Mesodermal cell (in vitro differentiated cells): ENCODE results near the gene BRDT.
A peak's percentile ranks its signal among the peaks of the same experiment; 100 is the strongest.
"Not testable (repeated sequence)": the region's sequence is repeated elsewhere in the genome, so short reads cannot be mapped to it uniquely, and the experiment has no call there.

Experiments used
- H3K27ac ChIP-seq: 2 replicates; pipeline ENCODE4 v1.7.0; 2013; ENCODE audit warnings: mild to moderate bottlenecking, low read depth, low read length, moderate library complexity; ENCODE audit not compliant: severe bottlenecking
- H3K36me3 ChIP-seq: 2 replicates; pipeline ENCODE4 v1.7.1; 2013; ENCODE audit warnings: mild to moderate bottlenecking, low read length, moderate library complexity; ENCODE audit not compliant: control insufficient read depth, insufficient read depth
- H3K4me1 ChIP-seq: one replicate; pipeline ENCODE4 v1.7.1; 2013; ENCODE audit warnings: mild to moderate bottlenecking, low read length; ENCODE audit not compliant: insufficient read depth, control insufficient read depth, poor library complexity, severe bottlenecking
- H3K4me3 ChIP-seq: 2 replicates; pipeline ENCODE4 v1.7.0; 2013; ENCODE audit warnings: low read length, control low read depth, mild to moderate bottlenecking; ENCODE audit not compliant: insufficient read depth, poor library complexity, severe bottlenecking; ENCODE audit errors: extremely low read depth
- H3K9me3 ChIP-seq: 2 replicates; pipeline ENCODE4 v1.7.1; 2013; ENCODE audit warnings: mild to moderate bottlenecking, low read length, moderate library complexity; ENCODE audit not compliant: control insufficient read depth
- WGBS, 2 experiments: methylation state at CpG; one replicate each; pipeline ENCODE4 v1.1.5; 2013; ENCODE audit warnings: missing lambda C conversion rate in 2 of 2; ENCODE audit not compliant: insufficient coverage in 2 of 2; 5-methylcytosine and 5-hydroxymethylcytosine counted together

Gene BRDT

GRCh38 chr1:91981996-91982609 lies 32.9 kb downstream of the BRDT start:
- Histone ChIP-seq H3K4me3 (no peak overlapping the region), H3K4me1 (no peaks in the 10 kb centered on the region), H3K9me3 (no peaks in the 10 kb centered on the region), H3K27ac (no peak overlapping the region), H3K36me3 (no peaks in the 10 kb centered on the region)
- WGBS, 2 experiments: no CpG with 5 or more reads among the region's 1 CpG

- Histone ChIP-seq H3K36me3 (no peaks in the 10 kb centered on the region), H3K4me1 (no peaks in the 10 kb centered on the region), H3K27ac (no peak overlapping the region), H3K9me3 (no peaks in the 10 kb centered on the region), H3K4me3 (no peak overlapping the region)
- no CpG with 5 or more reads among the region's 1 CpG for WGBS, 2 experiments
Measured at GRCh38 chr1:91993256-91993655, 44.1 kb downstream of the BRDT start.

- Histone ChIP-seq H3K9me3 (no peaks in the 10 kb centered on the region), H3K4me1 (no peaks in the 10 kb centered on the region), H3K27ac (no peak overlapping the region), H3K4me3 (no peak overlapping the region), H3K36me3 (no peaks in the 10 kb centered on the region)
- WGBS, 2 experiments: no CpG with 5 or more reads among the region's 1 CpG
Measured at GRCh38 chr1:91997607-91998195, 48.5 kb downstream of the BRDT start.

- no peaks in the 10 kb centered on the region for H3K4me1 ChIP-seq
- no peak overlapping the region for H3K27ac ChIP-seq
- no peaks in the 10 kb centered on the region for H3K9me3 ChIP-seq
- no peaks in the 10 kb centered on the region for H3K36me3 ChIP-seq
- no peak overlapping the region for H3K4me3 ChIP-seq
Measured at GRCh38 chr1:92004129-92004528, 54.9 kb downstream of the BRDT start.

GRCh38 chr1:92013923-92014322 lies 64.7 kb downstream of the BRDT start:
- Histone ChIP-seq H3K4me1 (no peaks in the 10 kb centered on the region), H3K9me3 (no peaks in the 10 kb centered on the region), H3K36me3 (no peaks in the 10 kb centered on the region), H3K27ac (no peak overlapping the region), H3K4me3 (no peak overlapping the region)

- no peaks in the 10 kb centered on the region for H3K4me1 ChIP-seq
- H3K36me3 ChIP-seq: no peaks in the 10 kb centered on the region
- no peaks in the 10 kb centered on the region for H3K9me3 ChIP-seq
- 89 to 91% methylated on average over 3 to 4 of the region's 5 CpGs for WGBS, 2 experiments
- H3K4me3 ChIP-seq: no peak overlapping the region
- H3K27ac ChIP-seq: no peak overlapping the region
Measured at GRCh38 chr1:92016720-92017316, 67.6 kb downstream of the BRDT start.

- no peaks in the 10 kb centered on the region for H3K36me3 ChIP-seq
- no peaks in the 10 kb centered on the region for H3K9me3 ChIP-seq
- no peak overlapping the region for H3K27ac ChIP-seq
- WGBS, 2 experiments: no CpG with 5 or more reads among the region's 2 CpGs
- no peak overlapping the region for H3K4me3 ChIP-seq
- no peaks in the 10 kb centered on the region for H3K4me1 ChIP-seq
Measured at GRCh38 chr1:92017656-92018055, 68.5 kb downstream of the BRDT start.

GRCh38 chr1:92026042-92026441 lies 76.8 kb downstream of the BRDT start:
- not testable (repeated sequence) for H3K4me3 ChIP-seq, H3K27ac ChIP-seq, H3K9me3 ChIP-seq, H3K4me1 ChIP-seq, H3K36me3 ChIP-seq
- 92 to 94% methylated on average over 12 to 18 of the region's 29 CpGs for WGBS, 2 experiments

- Histone ChIP-seq H3K4me3 (no peak overlapping the region), H3K27ac (no peak overlapping the region), H3K36me3 (no peaks in the 10 kb centered on the region), H3K9me3 (no peaks in the 10 kb centered on the region), H3K4me1 (peaks cover 12% of the 10 kb centered on the region)
- 94 to 95% methylated on average over 7 to 9 of the region's 9 CpGs for WGBS, 2 experiments
Measured at GRCh38 chr1:92026806-92027205, 77.6 kb downstream of the BRDT start.

GRCh38 chr1:92029241-92029922 lies 80.2 kb downstream of the BRDT start:
- H3K27ac ChIP-seq: no peak overlapping the region
- no peaks in the 10 kb centered on the region for H3K36me3 ChIP-seq
- WGBS, 2 experiments: 39 to 58% methylated on average over 21 to 30 of the region's 31 CpGs
- H3K9me3 ChIP-seq: no peaks in the 10 kb centered on the region
- peak overlapping the region; percentile 62 for H3K4me3 ChIP-seq
- peaks cover 12% of the 10 kb centered on the region for H3K4me1 ChIP-seq

GRCh38 chr1:92030656-92031107 lies 81.5 kb downstream of the BRDT start:
- WGBS, 2 experiments: 36 to 43% methylated on average over 2 to 3 of the region's 4 CpGs
- peak overlapping the region; percentile 62 for H3K4me3 ChIP-seq

More at GRCh38 chr1:92030656-92031107, 81.5 kb downstream of the BRDT start:
- Histone ChIP-seq H3K9me3 (no peaks in the 10 kb centered on the region), H3K36me3 (no peaks in the 10 kb centered on the region), H3K4me1 (peaks cover 12% of the 10 kb centered on the region), H3K27ac (peak overlapping the region; percentile 8)
